Common myeloid progenitor, CD34-positive (primary cell): Measurements from ENCODE around the gene STX12. TPM values are rescaled to one million over a fixed set of nuclear protein-coding genes. Genes with fewer than 3 reads are reported as not detected.

Experiments used
- CTCF ChIA-PET: fragments of 350-600 bp; sonication (Branson Sonifier 250); formaldehyde crosslinking; loops from one replicate; lab custom pipeline; 2021; ENCODE audit warnings: antibody characterized with exemption; lab: Charles Lee
- POLR2A ChIA-PET: fragments of 350-600 bp; sonication (Branson Sonifier 250); formaldehyde crosslinking; loops from one replicate; lab custom pipeline; 2021; ENCODE audit warnings: antibody characterized with exemption; lab: Charles Lee
- DNase-seq, 3 donors: peaks; one replicate each; pipeline versions ENCODE4 v3.0.0 to v3.0.0-alpha.2; 2013
- H3K27ac ChIP-seq, 2 experiments: 1 replicate in 1 of 2; 2 replicates in 1 of 2; pipeline ENCODE4 v1.7.0; 2013; ENCODE audit warnings: inconsistent platforms in 2 of 2, low read length in 2 of 2, mild to moderate bottlenecking in 2 of 2, low read depth in 1 of 2, moderate library complexity in 1 of 2; ENCODE audit not compliant: severe bottlenecking in 2 of 2, insufficient read depth in 1 of 2, poor library complexity in 1 of 2
- H3K27me3 ChIP-seq, 5 experiments: replicated peaks in 2 of 5; 1 replicate in 3 of 5; 2 replicates in 2 of 5; pipeline versions ENCODE4 v1.6.1 to v1.7.0; 2013; ENCODE audit warnings: low read length in 4 of 5, mild to moderate bottlenecking in 2 of 5, moderate library complexity in 2 of 5, inconsistent platforms in 1 of 5; ENCODE audit not compliant: insufficient read depth in 5 of 5, control insufficient read depth in 4 of 5
- H3K36me3 ChIP-seq, 4 experiments: 1 replicate in 2 of 4; 2 replicates in 2 of 4; pipeline versions ENCODE4 v1.6.1 to v1.7.0; 2013; ENCODE audit warnings: low read length in 3 of 4, control low read depth in 1 of 4, mild to moderate bottlenecking in 1 of 4; ENCODE audit not compliant: control insufficient read depth in 4 of 4, insufficient read depth in 4 of 4
- H3K4me1 ChIP-seq, 4 experiments: 1 replicate in 3 of 4; 2 replicates in 1 of 4; pipeline versions ENCODE4 v1.6.1 to v1.7.1; 2013; ENCODE audit warnings: low read length in 3 of 4, mild to moderate bottlenecking in 3 of 4, control low read depth in 1 of 4, inconsistent platforms in 1 of 4, moderate library complexity in 1 of 4; ENCODE audit not compliant: control insufficient read depth in 4 of 4, insufficient read depth in 4 of 4; ENCODE audit errors: control extremely low read depth in 1 of 4
- H3K4me3 ChIP-seq, 7 experiments: 1 replicate in 4 of 7; 2 replicates in 3 of 7; pipeline versions ENCODE4 v1.5.1 to v1.7.0; 2013; ENCODE audit warnings: mild to moderate bottlenecking in 7 of 7, low read length in 6 of 7, moderate library complexity in 6 of 7, inconsistent platforms in 2 of 7, low read depth in 2 of 7, control low read depth in 1 of 7; ENCODE audit not compliant: insufficient read depth in 4 of 7, control insufficient read depth in 1 of 7; ENCODE audit errors: extremely low read depth in 1 of 7
- H3K9me3 ChIP-seq, 5 experiments: 1 replicate in 4 of 5; 2 replicates in 1 of 5; pipeline versions ENCODE4 v1.6.1 to v1.7.1; 2013; ENCODE audit warnings: low read length in 4 of 5, mild to moderate bottlenecking in 2 of 5, inconsistent platforms in 1 of 5, low read depth in 1 of 5, moderate library complexity in 1 of 5; ENCODE audit not compliant: control insufficient read depth in 4 of 5, insufficient read depth in 2 of 5; ENCODE audit errors: control extremely low read depth in 1 of 5
- WGBS: methylation state at CpG from one replicate; pipeline ENCODE4 v1.1.5; 2013; ENCODE audit not compliant: insufficient coverage; 5-methylcytosine and 5-hydroxymethylcytosine counted together
- polyA plus RNA-seq: library from polyadenylated mRNA; unstranded; fragments of 120-200 nt; gene quantifications from one replicate; pipeline ENCODE4 v1.2.1, GENCODE V29; 2013

The STX12 gene
- polyA plus RNA-seq: 18.5 TPM

DNA sequence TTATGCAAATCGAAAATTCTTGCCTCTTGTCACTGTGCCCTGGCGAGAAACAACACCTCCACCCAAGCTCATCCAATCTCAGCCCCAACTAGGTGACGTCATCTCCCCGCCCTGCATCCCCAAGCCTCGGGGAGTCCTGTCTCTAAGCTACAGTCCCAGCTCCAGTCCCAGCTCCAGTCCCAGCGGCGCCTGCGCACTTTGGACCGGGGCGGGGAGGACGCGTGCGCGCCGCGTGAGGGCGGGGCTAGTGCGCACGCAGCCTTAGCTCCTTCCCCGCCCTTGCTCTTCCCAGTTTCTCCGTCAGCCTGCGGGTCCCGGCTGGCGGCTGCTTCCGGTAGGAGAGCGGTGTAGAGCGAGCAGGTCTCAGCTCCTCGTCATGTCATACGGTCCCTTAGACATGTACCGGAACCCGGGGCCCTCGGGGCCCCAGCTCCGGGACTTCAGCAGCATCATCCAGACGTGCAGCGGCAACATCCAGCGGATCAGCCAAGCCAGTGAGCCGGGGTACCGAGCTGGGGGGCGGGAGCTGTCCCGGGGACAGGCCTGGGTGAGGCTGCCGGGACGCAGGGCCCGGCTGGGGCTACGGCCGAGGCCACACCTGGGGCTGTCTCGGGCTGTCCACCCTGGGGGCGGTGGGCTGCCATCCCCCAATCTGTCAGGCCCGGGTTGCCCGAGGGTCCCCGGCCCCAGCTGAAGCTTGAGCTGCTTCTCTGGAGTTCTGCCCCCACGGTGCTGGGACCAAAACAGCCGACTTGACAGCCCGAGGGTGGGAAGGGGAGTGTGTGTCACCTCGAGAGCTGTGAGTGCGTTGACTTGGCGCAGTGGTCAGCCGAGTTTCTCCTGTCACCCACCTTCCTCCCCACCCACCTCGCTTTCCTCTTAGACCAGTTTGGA is at the start of gene STX12:
STX12 (plus strand) TSS at position 288 of the 894 bp plus-strand sequence; CDS start at position 377, 89 bp downstream.
- ChIA-PET CTCF (interaction anchor here (0.5 to 1.7 kb wide), 4 partner anchors 12 to 456 kb away, joined by 3 to 5 read pairs (median 4); no protein-coding TSS in a partner anchor), POLR2A (interaction anchor here (1.1 kb wide), 1 partner anchor 47 kb away, joined by 3 read pairs; the partner anchor contains the start of gene FAM76A)
- peak; percentile 99 for DNase-seq
- H3K4me3 ChIP-seq: peak within 1 kb of the TSS; percentile 91 to 98 (median 94)
- peak within 1 kb of the TSS; percentile 75 to 91 for H3K27ac ChIP-seq
- peaks cover 0 to 2% (median 0%) of the 10 kb centered on the region in 5 experiments for H3K27me3 ChIP-seq
- no peaks in the 10 kb centered on the region for H3K9me3 ChIP-seq
- whole genome bisulfite sequencing: under 1% methylated on average over 43 of the region's 58 CpGs
- H3K4me1 ChIP-seq: peaks cover 12 to 26% (median 20%) of the 10 kb centered on the region in 4 experiments
- H3K36me3 ChIP-seq: peaks cover 0 to 6% (median 2%) of the 10 kb centered on the region in 4 experiments

- WGBS: 86% methylated on average over 8 of the region's 9 CpGs
- Histone ChIP-seq H3K27ac (peak overlapping the region; percentile 52 to 93), H3K9me3 (no peaks in the 10 kb centered on the region), H3K36me3 (peaks cover 0 to 8% (median 2%) of the 10 kb centered on the region in 4 experiments), H3K4me1 (peaks cover 0 to 17% (median 15%) of the 10 kb centered on the region in 4 experiments), H3K4me3 (peak overlapping the region in 4 of 7 experiments; percentile 5 to 90 (median 38)), H3K27me3 (no peaks in the 10 kb centered on the region)
- ChIA-PET CTCF (interaction anchor here (0.7 to 1.7 kb wide), 5 partner anchors 11 to 59 kb away, joined by 3 to 5 read pairs (median 4); no protein-coding TSS in a partner anchor), POLR2A (interaction anchor here (0.6 to 1.6 kb wide), 2 partner anchors 20 to 64 kb away, joined by 3 to 4 read pairs; no protein-coding TSS in a partner anchor)
- DNase-seq: peak in 1 of 3 donors; percentile 3
Observed at GRCh38 chr1:27724961-27725373, 48.1 kb upstream of the STX12 start.

DNA sequence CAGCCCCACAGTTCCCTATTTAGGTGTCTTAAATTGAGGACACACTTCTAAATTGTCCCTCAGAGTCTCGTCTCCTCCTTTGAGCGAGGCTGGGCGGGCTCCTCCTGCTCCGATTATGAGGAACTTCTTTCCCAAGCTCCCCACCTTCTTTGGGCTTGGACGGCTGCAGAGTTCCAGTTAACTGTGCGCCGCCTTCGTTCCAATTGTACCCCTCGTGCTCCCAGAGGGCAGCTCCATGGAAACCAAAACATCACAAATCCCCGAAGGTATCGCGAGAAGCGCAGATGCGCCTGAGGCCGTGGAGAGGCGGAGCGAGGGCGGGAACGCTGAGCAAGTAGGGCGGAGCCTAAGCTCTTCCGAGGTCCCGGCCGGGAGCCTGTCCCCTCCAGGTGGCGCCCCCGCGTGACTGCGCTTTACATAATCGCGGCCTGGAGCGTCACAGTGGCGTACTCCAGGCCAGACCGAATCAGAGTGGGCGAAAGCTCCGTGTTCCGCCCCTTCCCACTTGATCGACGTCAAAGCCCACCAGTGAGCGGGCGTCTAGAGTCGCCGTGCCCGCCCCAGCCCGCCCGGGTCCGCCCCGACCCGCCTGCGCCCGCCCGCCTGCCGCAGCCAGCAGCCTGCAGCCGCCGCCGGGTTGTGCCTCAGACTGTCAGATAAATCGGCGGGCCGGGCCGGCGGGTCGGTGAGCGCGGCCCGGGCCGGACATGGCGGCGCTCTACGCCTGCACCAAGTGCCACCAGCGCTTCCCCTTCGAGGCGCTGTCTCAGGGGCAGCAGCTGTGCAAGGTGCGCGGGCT is 47.4 kb upstream of the STX12 start, which contains the start of gene FAM76A:
FAM76A (plus strand) TSS at position 588 of the 799 bp plus-strand sequence; CDS start at position 708, 120 bp downstream.
- WGBS: 3% methylated on average over 70 of the region's 72 CpGs
- peaks cover 0 to 8% (median 2%) of the 10 kb centered on the region in 4 experiments for H3K36me3 ChIP-seq
- H3K27ac ChIP-seq: peak within 1 kb of the TSS; percentile 52 to 93
- ChIA-PET CTCF (interaction anchor here (0.6 to 1.7 kb wide), 7 partner anchors 11 to 102 kb away, joined by 3 to 5 read pairs (median 3); no protein-coding TSS in a partner anchor), POLR2A (interaction anchor here (0.6 to 1.6 kb wide), 3 partner anchors 20 to 65 kb away, joined by 3 to 4 read pairs (median 3); partner anchors contain the start of gene STX12)
- no peaks in the 10 kb centered on the region for H3K9me3 ChIP-seq
- peaks cover 0 to 17% (median 15%) of the 10 kb centered on the region in 4 experiments for H3K4me1 ChIP-seq
- no peaks in the 10 kb centered on the region for H3K27me3 ChIP-seq
- peak; percentile 99 to 100 (median 99) for DNase-seq
- peak within 1 kb of the TSS; percentile 65 to 96 (median 88) for H3K4me3 ChIP-seq

- H3K36me3 ChIP-seq: peaks cover 0 to 8% (median 2%) of the 10 kb centered on the region in 4 experiments
- no peaks in the 10 kb centered on the region for H3K27me3 ChIP-seq
- peak overlapping the region; percentile 52 to 84 for H3K27ac ChIP-seq
- H3K9me3 ChIP-seq: no peaks in the 10 kb centered on the region
- ChIA-PET POLR2A (interaction anchor here (1.4 to 1.6 kb wide), 2 partner anchors 47 to 66 kb away, joined by 3 to 4 read pairs; partner anchors contain the start of gene STX12), CTCF (interaction anchor here (0.6 to 1.7 kb wide), 6 partner anchors 17 to 101 kb away, joined by 3 to 5 read pairs (median 3); no protein-coding TSS in a partner anchor)
- peaks cover 0 to 17% (median 15%) of the 10 kb centered on the region in 4 experiments for H3K4me1 ChIP-seq
- DNase-seq: peak; percentile 21 to 43 (median 29)
- H3K4me3 ChIP-seq: peak overlapping the region; percentile 65 to 96 (median 88)
- WGBS: 0% methylated on average over 35 of the region's 46 CpGs
Observed at GRCh38 chr1:27726173-27727044, 46.6 kb upstream of the STX12 start.

- no CpG with 5 or more reads among the region's 3 CpGs for WGBS
- no peaks in the 10 kb centered on the region for H3K9me3 ChIP-seq
- DNase-seq: peak in 2 of 3 donors; percentile 17 to 19
- peak overlapping the region in 4 of 7 experiments; percentile 88 to 96 (median 93) for H3K4me3 ChIP-seq
- H3K36me3 ChIP-seq: peaks cover 0 to 8% (median 2%) of the 10 kb centered on the region in 4 experiments
- H3K27ac ChIP-seq: peak overlapping the region in 1 of 2 experiments; percentile 84
- peaks cover 0 to 17% (median 15%) of the 10 kb centered on the region in 4 experiments for H3K4me1 ChIP-seq
- H3K27me3 ChIP-seq: no peaks in the 10 kb centered on the region
- ChIA-PET POLR2A (no interaction called here), CTCF (no interaction called here)
Observed at GRCh38 chr1:27727126-27727525, 45.9 kb upstream of the STX12 start.
